Left lobe of liver (tissue), 2 donors: ENCODE results near the gene ABCC3. TPM values are rescaled to one million over a fixed set of nuclear protein-coding genes. Genes with fewer than 3 reads are reported as not detected.

Experiments used
- ATAC-seq: fragments of 200-7000 bp; cut with Tn5 transposase; one replicate; pipeline ENCODE4 v1.9.1; 2020; ENCODE audit warnings: mild to moderate bottlenecking, moderate library complexity
- DNase-seq: peaks from one replicate; pipeline ENCODE4 v3.0.0-alpha.2; 2020; ENCODE audit warnings: low spot score
- total RNA-seq: library from RNA; stranded (reverse); gene quantifications from one replicate; pipeline ENCODE4 v1.2.1, GENCODE V29; 2021
- donor health status: DM: no; HTN: no; CAD: no; lungs with moderate emphysema.
- donor health status: DM: no; HTN: yes; CAD: no.

ABCC3 gene
- total RNA-seq, 1 donor from 2014 or later: 326 TPM

DNA sequence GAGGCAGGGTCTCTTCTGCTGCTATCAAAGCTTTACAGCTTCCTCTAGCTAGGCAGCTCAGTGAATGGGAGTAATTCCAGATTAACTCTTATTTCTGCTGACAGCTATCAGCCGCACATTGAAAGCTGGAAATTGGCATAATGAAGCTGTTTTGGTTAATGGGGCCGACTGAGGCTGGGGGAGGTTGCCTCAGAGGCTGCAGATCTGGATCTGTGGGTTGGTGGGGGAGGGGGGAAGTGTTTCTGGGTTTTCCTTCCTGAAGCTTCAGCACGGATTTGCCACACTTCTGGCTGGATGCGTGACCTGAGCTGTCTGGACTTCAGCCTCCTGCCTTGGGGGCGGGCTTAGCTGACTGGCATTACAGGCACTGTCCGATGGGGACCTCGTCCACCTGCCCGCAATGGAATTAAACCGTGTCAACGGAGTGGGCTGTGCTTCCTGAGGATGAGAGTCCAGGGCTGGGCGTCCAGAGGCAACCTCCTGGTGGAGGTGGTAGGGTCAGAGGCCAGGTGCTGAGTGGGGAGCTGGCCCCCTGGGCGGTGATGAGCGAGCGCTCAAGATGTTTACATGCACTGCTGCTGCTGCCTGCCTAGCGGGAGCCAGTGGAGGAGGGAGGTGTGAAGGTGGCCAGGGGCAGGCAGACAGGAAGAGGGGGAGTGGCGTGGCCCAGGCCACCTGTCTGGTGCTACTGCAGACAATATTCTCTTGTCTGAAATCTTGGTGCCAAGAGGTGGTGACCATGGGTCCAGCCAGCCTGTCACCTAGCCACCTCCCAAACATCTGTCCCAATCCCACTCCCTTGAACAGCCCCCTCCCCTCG lies 6.7 kb upstream of the ABCC3 start:
- peak; percentile 79 for ATAC-seq
- peak; percentile 83 for DNase-seq

DNA sequence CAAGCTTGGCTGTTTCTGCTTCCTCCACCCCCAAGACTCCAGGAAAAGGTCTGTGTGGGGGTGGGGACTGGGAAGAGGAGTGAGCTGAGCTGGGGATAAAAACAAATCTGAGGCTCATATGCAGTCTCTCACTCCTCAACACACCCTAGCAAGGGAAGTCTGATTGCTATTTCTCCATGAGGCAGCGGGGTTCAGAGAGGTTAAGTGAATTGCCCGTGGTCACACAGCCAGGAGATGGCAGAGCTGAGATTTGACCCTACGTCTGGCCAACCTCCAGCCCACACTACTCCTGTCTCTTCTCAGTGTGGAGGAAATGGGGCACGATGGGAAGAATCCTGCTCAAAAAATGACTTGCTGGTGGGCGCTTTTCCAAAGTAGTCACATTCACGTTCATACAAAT lies 4.8 kb upstream of the ABCC3 start:
- no peak for ATAC-seq
- no peak for DNase-seq

- peak; percentile 77 for ATAC-seq
- peak; percentile 83 for DNase-seq
These were observed 4.0 kb upstream of the ABCC3 start for GRCh38 chr17:50630524-50631194.

DNA sequence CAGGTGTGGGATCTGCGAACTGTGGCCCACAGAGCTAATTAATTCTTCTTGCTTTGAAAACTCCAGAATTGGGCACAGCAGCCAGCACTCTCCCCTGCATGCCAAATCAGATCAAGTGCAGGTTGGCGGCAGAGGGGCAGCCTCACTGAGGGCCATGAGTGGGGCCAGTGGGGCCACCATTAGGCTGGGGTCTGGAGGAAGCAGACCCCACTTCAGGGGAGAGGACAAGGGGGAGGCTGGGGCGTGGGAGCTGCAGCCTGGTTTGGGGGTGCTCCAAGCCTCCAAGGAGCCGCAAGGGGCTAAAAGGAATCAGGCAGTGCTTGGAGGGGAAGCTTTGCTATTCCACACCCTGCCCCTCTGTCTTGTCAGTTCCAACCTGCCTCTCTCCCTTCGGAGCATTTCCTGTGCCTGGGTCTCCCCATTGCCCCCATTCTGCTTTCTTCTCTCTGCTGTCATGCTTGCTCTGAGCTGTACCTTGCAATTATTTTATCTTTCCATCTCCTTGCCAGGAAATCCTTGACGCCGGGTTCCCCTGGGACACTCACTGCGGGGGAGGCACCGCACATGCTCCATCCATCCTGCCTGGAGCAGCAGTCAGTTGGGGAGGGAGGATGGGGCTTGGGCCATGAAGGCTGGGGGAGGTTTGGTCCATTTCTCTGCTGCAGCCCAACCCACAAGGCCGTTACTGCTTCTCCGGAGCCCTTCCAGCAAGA lies 3.3 kb upstream of the ABCC3 start:
- DNase-seq (no peak), ATAC-seq (no peak)

- no peak for ATAC-seq
- DNase-seq: no peak
These were observed 2.6 kb upstream of the ABCC3 start for GRCh38 chr17:50631908-50632571.

DNA sequence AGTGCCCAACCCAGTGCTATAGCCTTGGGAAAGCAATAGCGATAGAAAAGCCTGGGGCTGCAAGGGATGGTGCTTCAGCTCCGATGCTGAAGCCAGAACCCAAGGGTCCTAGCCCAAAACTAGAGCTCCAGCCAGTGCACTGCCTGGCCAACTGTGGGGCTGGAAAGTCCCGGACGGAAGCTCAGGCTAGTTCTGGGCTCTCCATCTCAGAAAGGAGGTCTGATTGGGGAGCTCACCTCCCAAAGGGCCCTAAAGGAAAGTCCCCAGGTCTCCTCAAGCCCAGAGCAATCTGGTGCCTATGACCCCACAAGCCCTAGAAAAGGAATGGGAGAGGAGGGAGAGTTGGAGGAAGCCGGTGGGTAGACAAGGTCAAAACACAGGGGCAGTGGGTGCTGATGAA lies 2.0 kb upstream of the ABCC3 start:
- ATAC-seq (no peak), DNase-seq (no peak)

- no peak for ATAC-seq
- no peak for DNase-seq
These were observed 998 bp upstream of the ABCC3 start for GRCh38 chr17:50633683-50634082.

DNA sequence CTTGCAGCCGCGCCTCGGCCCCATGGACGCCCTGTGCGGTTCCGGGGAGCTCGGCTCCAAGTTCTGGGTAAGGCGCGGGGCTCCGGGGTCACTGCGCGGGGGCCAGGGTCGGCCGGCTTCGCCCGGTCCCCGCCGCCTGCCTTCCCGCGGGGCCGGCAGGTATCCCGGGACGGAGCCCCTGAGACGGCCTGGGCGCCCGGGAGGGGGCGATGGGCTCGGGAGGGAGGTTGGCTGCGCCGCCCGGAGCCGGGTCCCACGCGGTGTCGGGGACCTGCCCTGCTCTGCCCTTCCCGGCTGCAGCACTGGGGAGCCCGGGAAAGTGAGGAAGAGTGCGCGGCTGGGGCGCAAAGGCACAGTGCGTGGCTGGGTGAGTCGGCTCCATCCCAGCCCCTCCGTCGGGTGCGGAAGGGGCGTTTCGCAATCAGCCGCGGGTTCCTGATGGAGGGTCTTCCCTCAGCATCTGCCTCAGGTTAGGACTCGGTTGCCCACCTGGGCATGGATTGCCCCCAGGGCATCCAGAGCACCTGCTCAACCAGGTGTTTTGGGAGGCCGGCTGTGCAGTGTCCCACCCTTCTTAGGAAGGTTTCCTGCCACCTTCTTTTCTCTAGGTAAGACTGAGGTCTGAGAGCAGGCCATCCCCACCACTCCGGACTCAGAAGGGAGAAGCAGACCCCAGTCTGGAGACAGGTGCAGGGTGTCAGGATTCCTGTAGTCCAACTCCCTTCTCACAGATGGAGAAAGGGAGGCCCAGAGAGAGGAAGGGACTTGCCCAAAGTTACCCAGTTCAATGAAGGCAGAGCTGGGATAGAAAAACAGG lies 442 bp downstream of the ABCC3 start:
- ATAC-seq (peak; percentile 6), DNase-seq (no peak)

GRCh38 chr17:50635732-50635981 lies 976 bp downstream of the ABCC3 start:
- DNase-seq (no peak), ATAC-seq (peak; percentile 0)

DNA sequence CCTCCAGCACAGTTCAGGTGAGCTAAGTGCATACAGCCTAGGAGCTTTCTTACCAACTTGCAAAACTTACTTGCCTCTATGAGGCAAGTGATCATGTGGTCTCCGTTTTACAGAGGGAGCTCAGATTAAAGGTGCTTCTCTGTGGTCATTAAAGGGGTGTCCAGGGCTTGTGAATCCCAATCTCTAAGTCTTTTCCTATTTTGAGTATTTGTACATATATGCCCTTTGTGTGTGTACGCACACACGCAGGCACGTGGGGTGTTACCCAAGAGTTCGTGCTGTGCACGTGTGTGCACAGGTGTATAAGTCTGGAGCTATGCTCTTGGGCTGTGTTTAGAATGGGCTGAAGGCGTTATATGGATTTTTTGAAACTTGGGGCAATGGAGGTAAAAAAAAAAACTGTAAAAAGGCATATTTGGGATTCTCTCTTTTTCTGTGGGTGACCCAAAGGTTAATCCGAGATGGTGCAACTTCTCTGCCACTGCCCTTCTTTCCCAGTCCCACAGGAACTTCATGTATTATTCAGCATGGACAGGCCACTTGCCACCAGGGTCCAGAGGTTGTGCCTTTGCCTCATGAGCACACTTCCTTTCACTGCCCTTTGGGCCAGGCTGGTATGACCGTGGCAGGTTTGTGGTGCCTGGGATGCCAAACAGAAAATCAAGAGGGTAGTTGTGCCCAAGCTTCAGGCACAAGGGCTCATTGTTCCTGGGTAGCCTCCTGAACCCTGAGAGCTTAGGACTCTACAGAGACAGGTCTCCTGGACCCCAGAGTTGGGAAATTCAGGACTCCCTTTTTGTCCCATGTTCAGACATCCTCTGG lies 1.5 kb downstream of the ABCC3 start:
- peak; percentile 87 for DNase-seq
- ATAC-seq: peak; percentile 50

- DNase-seq: no peak
- ATAC-seq: no peak
These were observed 2.1 kb downstream of the ABCC3 start for GRCh38 chr17:50636804-50637195.

DNA sequence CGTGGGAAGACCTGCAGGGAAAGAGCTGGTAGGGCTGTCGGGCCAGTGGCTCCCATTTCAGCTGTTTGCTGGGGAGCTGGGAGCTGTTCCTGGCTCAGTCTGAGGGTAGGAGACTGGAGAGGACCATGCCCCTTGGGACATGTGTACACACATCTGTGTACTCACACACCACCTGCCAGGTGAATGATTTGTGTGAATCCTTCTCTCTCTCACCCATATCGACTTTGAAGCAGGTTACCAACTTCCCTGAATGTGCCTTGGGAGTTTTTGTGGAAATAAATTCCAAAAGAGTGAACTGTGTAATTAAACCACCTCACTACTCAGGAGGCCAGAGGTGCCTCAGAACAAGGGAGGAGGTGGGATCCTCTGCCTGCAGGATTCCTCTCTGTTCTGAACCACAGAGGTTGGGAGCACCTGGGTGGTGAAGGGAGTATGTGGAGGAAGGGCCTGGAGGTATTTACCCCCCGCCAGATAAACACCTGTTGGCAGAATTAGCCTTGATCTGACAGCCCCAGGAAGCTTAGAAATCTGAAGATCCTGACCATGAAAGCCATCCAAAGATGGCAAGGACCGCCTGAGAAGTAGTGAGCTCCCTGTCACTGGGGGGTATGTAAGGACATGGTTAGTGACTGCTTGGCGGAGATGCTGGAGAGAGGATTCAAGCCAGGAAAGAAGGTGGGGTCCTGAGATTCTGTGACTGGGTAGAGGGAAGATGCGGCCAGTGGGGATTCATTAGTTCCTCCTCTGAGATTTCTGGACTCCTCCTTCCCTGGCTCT lies 3.3 kb downstream of the ABCC3 start:
- ATAC-seq: peak; percentile 4

DNA sequence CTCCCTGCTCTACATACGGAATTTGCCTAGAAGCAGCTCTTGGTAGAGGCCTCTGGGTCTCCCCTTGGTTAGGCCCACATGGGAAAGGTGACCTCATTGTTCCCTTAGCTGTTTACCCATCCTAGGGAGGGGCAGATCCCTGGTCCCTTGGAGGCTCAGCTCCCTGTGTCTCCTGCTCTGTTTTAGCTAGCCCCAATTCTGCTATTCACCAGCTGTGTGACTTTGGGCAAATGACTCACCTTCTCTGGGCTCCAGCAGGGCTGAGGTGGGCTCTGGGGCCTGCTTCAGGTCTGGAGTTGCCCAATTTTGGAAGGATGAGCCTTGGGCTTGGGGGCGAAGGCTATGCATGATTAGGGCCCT lies 3.9 kb downstream of the ABCC3 start:
- DNase-seq: no peak
- ATAC-seq: no peak

More for the DNA sequence above, 3.3 kb downstream of the ABCC3 start:
- peak; percentile 72 for DNase-seq

GRCh38 chr17:50638966-50639713 lies 4.5 kb downstream of the ABCC3 start:
- ATAC-seq (peak; percentile 38), DNase-seq (peak; percentile 94)

DNA sequence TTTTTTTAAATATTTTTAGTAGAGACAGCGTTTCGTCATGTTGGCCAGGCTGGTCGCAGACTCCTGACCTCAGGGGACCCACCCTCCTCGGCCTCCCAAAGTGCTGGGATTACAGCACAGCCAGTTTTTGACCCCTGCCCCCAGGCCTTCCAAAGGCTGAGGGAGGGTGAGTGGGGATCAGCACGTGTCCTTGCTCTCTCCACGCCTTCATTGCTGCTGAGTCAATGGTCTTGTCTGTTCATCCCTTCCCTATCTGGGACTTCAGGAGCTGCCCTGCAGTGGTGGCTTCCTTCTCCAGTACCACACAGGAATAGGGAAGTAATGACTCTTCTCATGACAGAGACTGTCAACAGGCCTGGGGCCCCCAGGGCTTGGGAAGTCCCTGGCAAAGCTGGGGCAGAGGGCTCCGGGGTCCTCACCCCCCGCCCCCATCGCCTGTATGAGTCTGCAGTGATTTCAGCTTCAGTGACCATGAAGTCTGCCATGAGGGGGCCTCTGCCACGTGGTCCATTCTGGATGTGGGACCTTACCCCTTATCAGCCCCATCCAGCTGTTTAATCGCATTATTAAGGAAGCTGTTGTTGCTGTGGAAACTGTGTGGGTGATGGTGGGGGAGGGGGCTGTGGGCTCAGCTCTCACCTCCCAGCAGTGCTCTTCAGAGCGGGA lies 6.1 kb downstream of the ABCC3 start:
- DNase-seq (peak; percentile 82), ATAC-seq (peak; percentile 49)

DNA sequence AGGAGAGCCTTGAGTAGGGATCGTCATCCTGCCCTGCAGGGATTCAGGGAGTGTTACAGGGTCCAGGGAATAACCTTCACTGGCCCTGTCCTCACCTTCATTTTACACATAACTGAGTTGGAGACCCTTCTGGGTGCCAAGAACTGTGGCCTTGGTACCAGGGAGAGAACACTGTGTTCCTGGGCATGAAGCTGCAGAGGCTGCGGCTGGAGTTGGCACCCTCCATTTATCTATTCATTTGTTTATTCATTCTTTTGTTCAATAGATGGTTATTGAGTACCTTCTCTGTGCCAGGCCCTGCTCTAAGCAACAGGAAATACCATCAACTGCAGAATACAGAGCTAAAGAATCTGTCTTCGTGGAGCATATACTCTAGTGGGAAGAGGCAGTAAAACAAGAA lies 6.7 kb downstream of the ABCC3 start:
- DNase-seq: peak; percentile 79
- ATAC-seq: peak; percentile 33

DNA sequence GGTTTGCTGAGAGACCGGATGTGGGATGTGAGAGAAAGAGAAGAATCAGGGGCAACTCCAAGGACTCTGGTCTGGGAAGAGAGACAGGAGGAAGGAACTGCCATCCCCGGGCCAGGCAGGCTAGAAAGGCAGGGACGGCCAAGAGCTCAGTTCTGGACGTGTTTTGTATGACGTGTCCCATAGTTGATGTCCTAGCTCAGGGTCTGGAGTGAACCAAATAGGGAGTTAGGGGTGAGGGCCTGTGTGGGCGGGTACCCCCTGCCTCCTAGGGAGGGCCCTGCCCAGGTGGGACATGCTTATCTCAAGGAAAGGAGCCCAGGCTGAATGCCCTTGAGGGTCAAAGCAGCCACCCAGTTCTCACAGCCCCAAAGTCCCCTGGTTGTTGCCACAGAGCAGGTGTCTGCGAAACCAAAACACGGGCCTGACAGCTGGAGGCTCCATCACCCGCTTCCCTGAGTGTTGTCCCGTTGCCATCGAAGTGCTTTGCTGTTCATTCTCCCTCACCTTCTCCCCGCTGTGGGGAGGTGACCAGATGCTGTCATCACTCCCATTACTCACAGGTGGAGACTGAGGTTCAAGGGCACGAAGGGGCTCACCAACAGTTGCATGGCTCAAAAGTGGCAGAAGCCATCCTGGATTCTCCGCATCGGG lies 7.5 kb downstream of the ABCC3 start:
- ATAC-seq: no peak
- no peak for DNase-seq
